ENCODE results near the gene PDLIM7.
A peak's percentile ranks its signal among the peaks of the same experiment; 100 is the strongest.

The PDLIM7 gene

DNA sequence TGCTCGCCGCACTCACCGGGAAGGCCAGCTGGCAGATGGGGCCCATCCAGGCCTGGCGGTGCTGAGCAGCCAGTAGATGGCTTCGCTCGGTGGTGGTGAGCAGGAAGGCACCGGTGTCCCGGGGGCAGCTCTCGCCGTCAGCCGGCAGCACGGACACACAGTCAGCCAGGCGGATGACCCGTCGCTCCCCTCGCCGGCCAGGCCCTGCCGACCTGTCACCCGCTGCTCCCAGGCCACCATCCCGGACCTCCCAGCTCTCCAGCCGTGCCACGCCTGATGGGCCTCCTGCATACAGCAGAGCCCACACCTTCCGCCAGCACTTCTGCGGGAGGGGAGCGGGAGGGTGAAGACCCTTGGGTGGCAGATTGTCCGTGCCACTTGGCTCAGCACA is 10.8 kb upstream of the PDLIM7 start:
- Histone ChIP-seq H3K79me2 (ENCODE audit: low read length) (no peaks in the 10 kb centered on the region), H3K9ac (ENCODE audit: low read length) (no peak overlapping the region), H3K4me1 (ENCODE audit: low read length) (peaks cover 18% of the 10 kb centered on the region), H3K9me2 (replicated peaks; ENCODE audit: insufficient read depth, low read length) (no peaks in the 10 kb centered on the region), H2AFZ (ENCODE audit: low read length) (no peak overlapping the region), H3K27ac (ENCODE audit: low read length) (no peak overlapping the region), H3K27me3 (replicated peaks; ENCODE audit: insufficient read depth, low read length) (no peaks in the 10 kb centered on the region), H3K36me3 (replicated peaks; ENCODE audit: insufficient read depth, low read length) (no peaks in the 10 kb centered on the region; the same call in 1 of the 2 replicates), H3K4me2 (ENCODE audit: low read depth, low read length) (0 out of 2 replicates have a peak overlapping the region, but pooled peaks have one; percentile 89), H3F3A (ENCODE audit: insufficient read depth, low read length) (no peaks in the 10 kb centered on the region), H3K4me3 (ENCODE audit: low read length) (no peak overlapping the region), H4K20me1 (ENCODE audit: insufficient read depth, low read length) (no peaks in the 10 kb centered on the region), H3K9me3 (replicated peaks; ENCODE audit: insufficient read depth, low read length) (no peaks in the 10 kb centered on the region)
- no peak for DNase-seq
- TF ChIP-seq EZH2phosphoT487 (IDR thresholded peaks at IDR 0.05; ENCODE audit: low read length), result no peak
- TF ChIP-seq, protein P1, sequence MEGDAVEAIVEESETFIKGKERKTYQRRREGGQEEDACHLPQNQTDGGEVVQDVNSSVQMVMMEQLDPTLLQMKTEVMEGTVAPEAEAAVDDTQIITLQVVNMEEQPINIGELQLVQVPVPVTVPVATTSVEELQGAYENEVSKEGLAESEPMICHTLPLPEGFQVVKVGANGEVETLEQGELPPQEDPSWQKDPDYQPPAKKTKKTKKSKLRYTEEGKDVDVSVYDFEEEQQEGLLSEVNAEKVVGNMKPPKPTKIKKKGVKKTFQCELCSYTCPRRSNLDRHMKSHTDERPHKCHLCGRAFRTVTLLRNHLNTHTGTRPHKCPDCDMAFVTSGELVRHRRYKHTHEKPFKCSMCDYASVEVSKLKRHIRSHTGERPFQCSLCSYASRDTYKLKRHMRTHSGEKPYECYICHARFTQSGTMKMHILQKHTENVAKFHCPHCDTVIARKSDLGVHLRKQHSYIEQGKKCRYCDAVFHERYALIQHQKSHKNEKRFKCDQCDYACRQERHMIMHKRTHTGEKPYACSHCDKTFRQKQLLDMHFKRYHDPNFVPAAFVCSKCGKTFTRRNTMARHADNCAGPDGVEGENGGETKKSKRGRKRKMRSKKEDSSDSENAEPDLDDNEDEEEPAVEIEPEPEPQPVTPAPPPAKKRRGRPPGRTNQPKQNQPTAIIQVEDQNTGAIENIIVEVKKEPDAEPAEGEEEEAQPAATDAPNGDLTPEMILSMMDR (IDR thresholded peaks at IDR 0.05; ENCODE audit: low read length), result no peak
- TF ChIP-seq EZH2 (optimal IDR thresholded peaks at IDR 0.05; ENCODE audit: low read depth, low read length), result no peak

DNA sequence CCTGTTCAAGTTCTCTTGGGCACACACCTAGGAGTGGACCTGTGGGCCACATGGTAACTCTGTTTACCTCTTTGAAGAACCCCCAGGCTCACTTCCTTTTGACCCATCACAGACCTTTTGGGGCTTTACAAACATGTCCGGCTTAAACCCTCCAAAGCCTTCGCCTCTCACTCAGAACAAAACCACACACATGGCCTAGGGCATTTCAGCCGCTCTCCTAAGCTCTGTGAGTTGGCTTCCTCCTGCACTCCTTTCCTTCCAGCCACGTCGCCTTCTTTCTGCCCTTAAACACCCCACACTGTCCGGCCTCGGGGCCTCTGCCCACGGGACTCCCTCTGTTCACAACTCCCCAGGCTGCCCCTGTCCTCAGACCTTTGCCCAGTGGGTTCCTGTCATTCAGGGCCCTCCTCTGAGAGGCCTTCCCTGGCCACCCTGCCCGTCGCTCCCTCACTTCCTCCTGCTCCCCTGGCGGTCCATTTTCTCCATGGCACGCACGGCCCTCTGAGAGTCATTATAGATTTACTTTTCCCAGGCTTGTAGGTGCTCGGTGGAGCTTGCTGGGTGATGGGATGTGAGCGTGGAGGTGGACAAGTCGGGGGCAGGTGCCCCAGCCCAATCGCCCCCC is 10.3 kb upstream of the PDLIM7 start:
- Histone ChIP-seq H3K4me2 (ENCODE audit: low read depth, low read length) (no peak overlapping the region), H3K27me3 (replicated peaks; ENCODE audit: insufficient read depth, low read length) (no peaks in the 10 kb centered on the region), H3K27ac (ENCODE audit: low read length) (no peak overlapping the region), H3K9me3 (replicated peaks; ENCODE audit: insufficient read depth, low read length) (no peaks in the 10 kb centered on the region), H3F3A (ENCODE audit: insufficient read depth, low read length) (peaks cover 1% of the 10 kb centered on the region; the same call in 1 of the 2 replicates), H3K4me1 (ENCODE audit: low read length) (peaks cover 20% of the 10 kb centered on the region), H3K9me2 (replicated peaks; ENCODE audit: insufficient read depth, low read length) (no peaks in the 10 kb centered on the region), H3K79me2 (ENCODE audit: low read length) (no peaks in the 10 kb centered on the region), H3K36me3 (replicated peaks; ENCODE audit: insufficient read depth, low read length) (no peaks in the 10 kb centered on the region; the same call in 1 of the 2 replicates), H2AFZ (ENCODE audit: low read length) (no peak overlapping the region), H3K9ac (ENCODE audit: low read length) (no peak overlapping the region), H3K4me3 (ENCODE audit: low read length) (no peak overlapping the region), H4K20me1 (ENCODE audit: insufficient read depth, low read length) (no peaks in the 10 kb centered on the region)
- TF ChIP-seq, protein P1 (IDR thresholded peaks at IDR 0.05; ENCODE audit: low read length), result no peak
- TF ChIP-seq EZH2phosphoT487 (IDR thresholded peaks at IDR 0.05; ENCODE audit: low read length), result no peak
- no peak for TF ChIP-seq EZH2 (optimal IDR thresholded peaks at IDR 0.05; ENCODE audit: low read depth, low read length)
- DNase-seq, result no peak

DNA sequence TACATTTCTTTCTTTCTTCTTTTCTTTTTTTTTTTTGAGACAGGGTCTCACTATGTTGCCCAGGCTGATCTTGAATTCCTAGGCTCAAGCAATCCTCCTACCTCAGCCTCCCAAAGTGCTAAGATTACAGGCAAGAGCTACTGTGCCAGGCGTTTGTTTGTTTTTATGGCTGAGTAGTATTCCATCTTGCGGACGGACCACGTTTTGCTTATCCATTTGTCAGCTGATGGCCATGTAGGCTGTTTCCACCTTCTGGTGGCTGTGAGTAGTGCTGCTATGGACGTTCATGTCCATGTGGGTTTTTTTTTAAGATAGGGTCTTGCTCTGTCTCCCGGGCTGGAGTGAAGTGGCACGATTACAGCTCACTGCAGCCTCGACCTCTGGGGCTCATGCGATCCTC is 9.8 kb upstream of the PDLIM7 start:
- Histone ChIP-seq H3K79me2 (ENCODE audit: low read length) (no peaks in the 10 kb centered on the region), H3K9me2 (replicated peaks; ENCODE audit: insufficient read depth, low read length) (no peaks in the 10 kb centered on the region), H3K9me3 (replicated peaks; ENCODE audit: insufficient read depth, low read length) (no peaks in the 10 kb centered on the region), H3K27me3 (replicated peaks; ENCODE audit: insufficient read depth, low read length) (no peaks in the 10 kb centered on the region), H3K4me1 (ENCODE audit: low read length) (peaks cover 26% of the 10 kb centered on the region), H3K4me3 (ENCODE audit: low read length) (no peak overlapping the region), H3F3A (ENCODE audit: insufficient read depth, low read length) (peaks cover 6% of the 10 kb centered on the region; the same call in 1 of the 2 replicates), H3K27ac (ENCODE audit: low read length) (no peak overlapping the region), H3K36me3 (replicated peaks; ENCODE audit: insufficient read depth, low read length) (no peaks in the 10 kb centered on the region; the same call in 1 of the 2 replicates), H4K20me1 (ENCODE audit: insufficient read depth, low read length) (no peaks in the 10 kb centered on the region), H3K4me2 (ENCODE audit: low read depth, low read length) (no peak overlapping the region), H2AFZ (ENCODE audit: low read length) (no peak overlapping the region), H3K9ac (ENCODE audit: low read length) (no peak overlapping the region)
- DNase-seq, result no peak
- TF ChIP-seq, protein P1 (IDR thresholded peaks at IDR 0.05; ENCODE audit: low read length), result peak; percentile 27; the same call in 1 of the 2 replicates
- TF ChIP-seq EZH2 (optimal IDR thresholded peaks at IDR 0.05; ENCODE audit: low read depth, low read length) (no peak), EZH2phosphoT487 (IDR thresholded peaks at IDR 0.05; ENCODE audit: low read length) (no peak)

Measured in MM.1S (cell line).